OCI-LY3 (cell line): Measurements from ENCODE around the gene TAF11.

Experiments
- EZH2phosphoT487 ChIP-seq: fragments of 200-600 bp; shearing (Covaris generic); IDR thresholded peaks from 2 replicates; pipeline ENCODE4 v1.6.1; 2018; ENCODE audit warnings: antibody characterized with exemption, mixed run types, low read depth
- TF ChIP-seq, protein P1 (sequence below): fragments of 200-600, 300-600 bp; sonication (generic); IDR thresholded peaks from 2 replicates; pipeline ENCODE4 v1.5.1; 2014; ENCODE audit warnings: antibody characterized with exemption, low read length, low read depth

DNA sequence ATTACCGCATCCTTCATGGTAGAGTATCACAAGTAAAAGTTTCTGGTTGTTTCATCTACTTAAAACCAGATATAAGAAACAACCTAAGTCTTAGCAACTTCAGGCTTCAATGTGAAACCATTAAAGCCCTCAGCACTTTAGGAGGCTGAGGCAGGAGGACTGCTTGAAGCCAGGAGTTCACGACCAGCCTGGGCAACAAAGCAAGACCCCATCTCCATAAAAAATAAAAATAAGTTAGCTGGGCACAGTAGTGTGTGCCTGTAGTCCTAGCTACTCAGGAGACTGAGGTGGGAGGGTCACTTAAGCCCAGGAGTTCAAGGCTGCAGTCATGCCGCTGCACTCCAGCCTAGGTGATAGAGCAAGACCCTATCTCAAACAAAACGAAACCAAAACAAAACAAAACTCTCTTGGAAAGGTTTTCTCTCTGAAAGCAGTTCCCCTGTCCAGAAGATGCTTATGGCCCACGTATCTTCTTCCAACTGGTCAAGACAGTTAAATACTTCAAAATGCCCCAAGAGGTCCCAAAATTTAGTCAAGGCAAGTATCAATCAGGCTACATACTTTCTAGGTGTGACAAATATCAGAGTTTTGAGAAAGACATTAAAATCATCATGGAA lies 9.9 kb downstream of the TAF11 start:
- TF ChIP-seq, protein P1, sequence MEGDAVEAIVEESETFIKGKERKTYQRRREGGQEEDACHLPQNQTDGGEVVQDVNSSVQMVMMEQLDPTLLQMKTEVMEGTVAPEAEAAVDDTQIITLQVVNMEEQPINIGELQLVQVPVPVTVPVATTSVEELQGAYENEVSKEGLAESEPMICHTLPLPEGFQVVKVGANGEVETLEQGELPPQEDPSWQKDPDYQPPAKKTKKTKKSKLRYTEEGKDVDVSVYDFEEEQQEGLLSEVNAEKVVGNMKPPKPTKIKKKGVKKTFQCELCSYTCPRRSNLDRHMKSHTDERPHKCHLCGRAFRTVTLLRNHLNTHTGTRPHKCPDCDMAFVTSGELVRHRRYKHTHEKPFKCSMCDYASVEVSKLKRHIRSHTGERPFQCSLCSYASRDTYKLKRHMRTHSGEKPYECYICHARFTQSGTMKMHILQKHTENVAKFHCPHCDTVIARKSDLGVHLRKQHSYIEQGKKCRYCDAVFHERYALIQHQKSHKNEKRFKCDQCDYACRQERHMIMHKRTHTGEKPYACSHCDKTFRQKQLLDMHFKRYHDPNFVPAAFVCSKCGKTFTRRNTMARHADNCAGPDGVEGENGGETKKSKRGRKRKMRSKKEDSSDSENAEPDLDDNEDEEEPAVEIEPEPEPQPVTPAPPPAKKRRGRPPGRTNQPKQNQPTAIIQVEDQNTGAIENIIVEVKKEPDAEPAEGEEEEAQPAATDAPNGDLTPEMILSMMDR, result no peak
- no peak for TF ChIP-seq EZH2phosphoT487
